ENCODE results near the gene KDM7A. TPM values are rescaled to one million over a fixed set of nuclear protein-coding genes. Genes with fewer than 3 reads are reported as not detected.

KDM7A gene
- total RNA-seq, 6 experiments from 2014 or later = 0.97 to 2.2 (median 1.2) TPM

Other genes with a start within 250 kb of the KDM7A start
- gene PARP12, start 114.0 kb downstream of the KDM7A start, total RNA-seq (2021; fragmentation: NEBNext Ultra II Directional; extraction: Animal tissue kit (Norgen Biotek cat#: 25700)) = 10 to 100 TPM in 4 of 6 experiments, 1 to 10 TPM in 2; 6.3 to 14.0 (median 11.8) TPM
- gene SLC37A3, start 221.5 kb upstream of the KDM7A start, total RNA-seq (2021; fragmentation: NEBNext Ultra II Directional; extraction: Animal tissue kit (Norgen Biotek cat#: 25700)) = 10 to 100 TPM; 26.3 to 32.8 (median 27.1) TPM
- not detected for gene RAB19, start 227.1 kb upstream of the KDM7A start, total RNA-seq (2021; fragmentation: NEBNext Ultra II Directional; extraction: Animal tissue kit (Norgen Biotek cat#: 25700))